ENCODE data around the gene GPR153. TPM values are rescaled to one million over a fixed set of nuclear protein-coding genes. Genes with fewer than 3 reads are reported as not detected.

The GPR153 gene
- total and polyA plus RNA-seq, 2 of the 13 experiments (the other 11 are each of a cell fraction or from before 2014, with no cell fraction given): 0.22 to 0.31 TPM

GRCh38 chr1:6245086-6245868 is 15.6 kb downstream of the GPR153 start (continued):
- TF ChIP-seq HIC2 (CRISPR knock-in tag; IDR thresholded peaks at IDR 0.05; ENCODE audit: low read depth) (peak; percentile 70; the same call in 1 of the 2 replicates), SRSF1 (optimal IDR thresholded peaks at IDR 0.05; ENCODE audit: low read depth, low read length) (no peak), ZNF253 (CRISPR knock-in tag; IDR thresholded peaks at IDR 0.05; ENCODE audit: borderline replicate concordance) (peak; percentile 95), ZSCAN31 (CRISPR knock-in tag; IDR thresholded peaks at IDR 0.05; ENCODE audit: low read depth) (peak; percentile 99), AKAP8 (CRISPR knock-in tag; IDR thresholded peaks at IDR 0.05) (peak; percentile 93), ZXDC (CRISPR knock-in tag; IDR thresholded peaks at IDR 0.05) (peak; percentile 96), ZNF879 (CRISPR knock-in tag; IDR thresholded peaks at IDR 0.05) (peak; percentile 94), ZNF790 (CRISPR knock-in tag; IDR thresholded peaks at IDR 0.05; ENCODE audit: borderline replicate concordance) (peak; percentile 99), ZNF644 (CRISPR knock-in tag; IDR thresholded peaks at IDR 0.05; ENCODE audit: low read depth) (0 out of 2 replicates have a peak, but pooled peaks have one; percentile 55), ZBTB37 (CRISPR knock-in tag; IDR thresholded peaks at IDR 0.05) (no peak), KAT2B (IDR thresholded peaks at IDR 0.05; ENCODE audit: borderline replicate concordance, low read depth, low read length) (no peak), E2F5 (CRISPR knock-in tag; conservative IDR thresholded peaks at IDR 0.05) (peak; percentile 91), ZNF850 (CRISPR knock-in tag; conservative IDR thresholded peaks at IDR 0.05) (no peak), E2F1 (CRISPR knock-in tag; IDR thresholded peaks at IDR 0.05) (peak; percentile 84), TIGD3 (CRISPR knock-in tag; IDR thresholded peaks at IDR 0.05; ENCODE audit: borderline replicate concordance) (peak; percentile 98; the same call in 1 of the 2 replicates)
- TF ChIP-seq, protein P1, sequence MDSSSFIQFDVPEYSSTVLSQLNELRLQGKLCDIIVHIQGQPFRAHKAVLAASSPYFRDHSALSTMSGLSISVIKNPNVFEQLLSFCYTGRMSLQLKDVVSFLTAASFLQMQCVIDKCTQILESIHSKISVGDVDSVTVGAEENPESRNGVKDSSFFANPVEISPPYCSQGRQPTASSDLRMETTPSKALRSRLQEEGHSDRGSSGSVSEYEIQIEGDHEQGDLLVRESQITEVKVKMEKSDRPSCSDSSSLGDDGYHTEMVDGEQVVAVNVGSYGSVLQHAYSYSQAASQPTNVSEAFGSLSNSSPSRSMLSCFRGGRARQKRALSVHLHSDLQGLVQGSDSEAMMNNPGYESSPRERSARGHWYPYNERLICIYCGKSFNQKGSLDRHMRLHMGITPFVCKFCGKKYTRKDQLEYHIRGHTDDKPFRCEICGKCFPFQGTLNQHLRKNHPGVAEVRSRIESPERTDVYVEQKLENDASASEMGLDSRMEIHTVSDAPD (CRISPR knock-in tag; IDR thresholded peaks at IDR 0.05): peak; percentile 83; the same call in 1 of the 2 replicates

Measured in HepG2 (cell line).